GM19468 (cell line): ENCODE data around the gene TIMM23.
"Not testable (repeated sequence)": the region's sequence is repeated elsewhere in the genome, so short reads cannot be mapped to it uniquely, and the experiment has no call there.

Source experiments
- ATAC-seq: cut with Tn5 transposase; IDR thresholded peaks from one replicate; pipeline ENCODE4 v1.9.1; 2021; ENCODE audit warnings: mild to moderate bottlenecking, moderate library complexity, moderate number of reproducible peaks; ENCODE audit not compliant: unreplicated experiment; ENCODE audit errors: extremely low read depth

TIMM23 gene

GRCh38 chr10:45985590-45985989 lies 13.3 kb downstream of the TIMM23 start:
- not testable (repeated sequence) for ATAC-seq

DNA sequence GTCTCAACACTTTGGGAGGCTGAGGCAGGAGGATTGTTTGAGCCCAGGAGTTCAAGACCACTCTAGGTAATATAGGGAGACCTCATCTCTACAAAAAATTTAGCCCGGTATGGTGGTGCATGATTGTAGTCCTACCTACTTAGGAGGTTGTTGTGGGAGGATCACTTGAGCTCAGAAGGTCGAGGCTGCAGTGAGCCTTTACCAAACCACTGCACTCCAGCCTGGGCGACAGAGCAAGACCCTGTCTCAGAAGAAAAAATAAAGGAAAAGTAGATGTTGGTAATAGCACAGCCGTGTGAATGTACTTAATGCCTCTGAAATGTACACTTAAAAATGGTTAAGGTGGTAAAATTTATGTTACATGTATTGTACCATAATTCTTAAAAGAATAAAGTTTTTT lies 25.3 kb downstream of the TIMM23 start:
- no peak for ATAC-seq

- no peak for ATAC-seq
Observed at GRCh38 chr10:45997994-45998763, 25.9 kb downstream of the TIMM23 start.

- ATAC-seq, result not testable (repeated sequence)
Observed at GRCh38 chr10:45999955-46000354, 27.7 kb downstream of the TIMM23 start.

DNA sequence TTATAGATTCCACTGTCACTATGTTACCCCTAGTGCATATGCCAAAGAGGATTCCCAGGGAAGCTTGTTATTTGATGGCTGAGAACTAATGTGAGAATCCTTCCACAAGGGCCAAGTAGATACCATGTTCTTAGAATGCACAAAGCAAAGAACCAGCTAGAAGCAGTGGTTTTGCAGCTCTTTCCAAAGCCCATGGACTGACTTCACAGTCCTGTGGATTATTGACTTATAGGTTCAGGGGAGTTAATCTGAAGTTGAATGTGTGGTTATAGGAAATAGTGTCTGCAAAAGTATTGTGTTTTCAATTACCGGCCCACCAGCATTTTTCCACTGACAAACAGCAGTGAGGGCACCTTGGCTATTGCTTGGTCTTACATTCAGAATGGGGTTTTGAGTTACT lies 28.2 kb downstream of the TIMM23 start:
- ATAC-seq, result no peak

GRCh38 chr10:46001187-46001756 lies 29.0 kb downstream of the TIMM23 start:
- ATAC-seq, result no peak

GRCh38 chr10:46002189-46002687 lies 29.9 kb downstream of the TIMM23 start:
- ATAC-seq, result not testable (repeated sequence)

GRCh38 chr10:46002916-46003693 lies 30.8 kb downstream of the TIMM23 start:
- no peak for ATAC-seq

- no peak for ATAC-seq
Observed at GRCh38 chr10:46004963-46005362, 32.7 kb downstream of the TIMM23 start.

- ATAC-seq, result no peak
Observed at GRCh38 chr10:46005383-46005782, 33.1 kb downstream of the TIMM23 start.

DNA sequence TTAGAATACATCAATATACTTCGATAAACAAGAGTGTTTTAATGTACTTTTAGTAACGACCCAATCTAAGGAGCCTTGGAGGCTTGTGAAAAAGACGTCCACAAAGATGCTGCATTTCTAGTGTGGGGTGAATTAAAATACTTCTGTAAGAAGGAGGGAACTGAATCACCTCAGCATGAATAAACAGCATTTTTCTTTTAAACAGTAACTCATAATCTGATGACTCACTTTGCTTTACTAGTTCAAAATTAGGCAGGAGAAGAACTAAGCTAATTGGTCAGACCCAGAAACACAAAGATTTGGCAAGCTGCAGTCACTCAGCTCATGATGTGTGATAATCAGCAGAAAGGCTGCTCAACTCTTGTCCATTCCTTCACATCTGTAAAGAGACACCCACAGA lies 33.9 kb downstream of the TIMM23 start:
- ATAC-seq, result no peak

- ATAC-seq, result no peak
Observed at GRCh38 chr10:46012746-46013145, 40.5 kb downstream of the TIMM23 start.

DNA sequence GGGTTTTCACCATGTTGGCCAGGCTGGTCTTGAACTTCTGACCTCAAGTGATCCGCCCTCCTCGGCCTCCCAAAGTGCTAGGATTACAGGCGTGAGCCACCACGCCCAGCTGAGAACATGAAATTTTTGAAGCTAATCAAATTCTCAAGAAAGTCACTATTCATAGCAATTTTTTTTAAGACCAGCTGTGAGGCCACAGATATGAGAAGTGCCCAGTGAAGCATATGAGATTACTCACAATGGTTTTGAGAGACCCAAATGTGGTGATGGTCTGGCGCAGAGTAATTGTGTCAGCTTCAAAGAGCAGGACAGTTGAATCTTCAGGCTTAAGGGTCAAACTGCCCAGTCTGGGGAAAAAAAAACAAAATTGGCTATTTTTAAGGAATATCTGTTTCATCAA lies 41.9 kb downstream of the TIMM23 start:
- ATAC-seq, result no peak

- no peak for ATAC-seq
Observed at GRCh38 chr10:46014683-46015405, 42.6 kb downstream of the TIMM23 start.

DNA sequence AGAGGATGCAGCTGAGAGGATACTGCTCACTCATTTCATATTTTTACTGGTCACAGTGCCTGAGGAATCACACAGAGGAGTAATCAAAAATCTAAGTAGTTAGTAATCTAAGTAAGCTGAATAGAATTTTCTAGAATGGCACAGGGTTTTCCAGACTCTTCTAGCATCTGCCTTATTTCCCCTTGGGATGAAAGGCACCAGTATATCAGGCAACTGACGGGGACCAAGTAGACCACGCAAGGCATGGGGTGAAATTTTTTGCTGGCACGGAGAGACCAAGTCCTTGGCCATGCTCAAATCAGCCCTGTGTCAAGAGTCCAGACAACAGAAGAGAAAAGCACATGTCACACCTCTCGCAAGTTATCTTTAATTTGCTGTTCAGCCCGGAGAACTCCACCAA lies 43.9 kb downstream of the TIMM23 start:
- no peak for ATAC-seq

GRCh38 chr10:46016811-46017210 lies 44.5 kb downstream of the TIMM23 start:
- ATAC-seq, result no peak

GRCh38 chr10:46017733-46018132 lies 45.4 kb downstream of the TIMM23 start:
- no peak for ATAC-seq

DNA sequence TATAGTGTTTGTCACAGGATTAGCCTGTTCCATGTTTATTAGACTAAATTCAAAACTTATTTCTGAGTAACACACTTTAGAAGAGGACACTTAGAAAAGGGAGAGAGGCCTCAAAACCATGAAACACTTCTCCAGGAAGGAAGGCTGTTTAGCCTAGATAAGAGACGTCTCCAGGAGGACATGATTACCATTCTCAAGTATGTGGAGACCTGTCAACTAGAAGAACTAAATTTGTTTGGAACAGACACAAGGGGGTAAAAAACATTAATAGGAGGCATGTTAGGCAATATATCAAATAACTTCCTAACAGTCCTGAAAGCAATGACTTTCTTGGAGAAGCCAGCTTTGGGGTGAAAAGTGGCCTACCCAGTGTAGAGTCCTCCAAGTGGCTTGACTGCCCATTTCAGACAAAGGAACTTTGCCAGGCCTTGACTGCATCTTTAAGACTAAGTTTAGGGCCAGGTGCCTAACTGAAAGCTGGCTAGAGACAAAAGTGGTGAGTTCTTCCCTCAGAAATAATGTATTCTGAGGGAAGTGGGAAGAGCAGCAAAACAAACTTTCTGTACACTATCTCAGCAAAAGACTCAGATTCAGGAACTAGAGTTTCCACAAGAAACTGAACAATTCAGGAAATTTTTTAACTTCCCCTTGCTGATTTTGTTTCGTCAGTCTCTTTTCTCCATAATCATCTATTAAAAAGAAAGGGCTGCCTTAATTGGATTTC lies 46.3 kb downstream of the TIMM23 start:
- ATAC-seq, result no peak

DNA sequence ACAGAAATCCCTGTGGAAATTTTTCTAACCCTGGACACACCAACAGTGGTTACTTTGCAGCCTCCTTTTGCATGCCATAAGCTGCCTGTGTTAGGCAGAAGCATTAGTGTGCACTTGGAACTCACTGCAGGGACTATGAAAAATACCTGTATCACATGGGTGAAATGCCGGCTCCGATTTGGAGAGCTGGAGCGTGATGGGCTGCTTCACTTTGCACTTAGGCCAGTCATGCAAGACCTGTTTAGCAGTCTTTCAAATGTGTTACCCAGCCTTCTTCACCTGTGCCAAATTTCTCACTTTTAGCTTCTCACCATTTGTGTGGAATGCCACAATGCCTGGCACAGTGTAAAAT lies 46.9 kb downstream of the TIMM23 start:
- no peak for ATAC-seq
